Esophagus muscularis mucosa (tissue), 4 donors: ENCODE measurements around the gene TRMT1L. TPM values are rescaled to one million over a fixed set of nuclear protein-coding genes. Genes with fewer than 3 reads are reported as not detected.

ENCODE experiments used
- DNase-seq: peaks from one replicate; pipeline ENCODE4 v3.0.0-alpha.2; 2017; ENCODE audit errors: extremely low spot score
- H3K27ac ChIP-seq, 4 donors: fragments of 200-600 bp; sonication (generic); replicated peaks in 1 of 4; 1 replicate in 3 of 4; 2 replicates in 1 of 4; pipeline ENCODE4 v1.5.1; 2016 to 2019; ENCODE audit warnings: mild to moderate bottlenecking in 1 of 4
- H3K27me3 ChIP-seq, 4 donors: fragments of 200-600 bp; sonication (generic); one replicate each; pipeline versions ENCODE4 v1.5.1 to v1.6.0; 2016 to 2019
- H3K36me3 ChIP-seq, 4 donors: fragments of 200-600 bp; sonication (generic); one replicate each; pipeline ENCODE4 v1.5.1; 2016 to 2019
- H3K4me1 ChIP-seq, 4 donors: fragments of 200-600 bp; sonication (generic); one replicate each; pipeline ENCODE4 v1.5.1; 2016 to 2019
- H3K4me3 ChIP-seq, 4 donors: fragments of 200-600 bp; sonication (generic); 1 replicate in 2 of 4; 2 replicates in 2 of 4; pipeline ENCODE4 v1.5.1; 2016 to 2019; ENCODE audit warnings: mild to moderate bottlenecking in 4 of 4, moderate library complexity in 1 of 4
- H3K9me3 ChIP-seq, 4 donors: fragments of 200-600 bp; sonication (generic); 1 replicate in 3 of 4; 2 replicates in 1 of 4; pipeline ENCODE4 v1.5.1; 2016 to 2019
- EP300 ChIP-seq: sonication (generic); formaldehyde crosslinking; IDR thresholded peaks from one replicate; pipeline ENCODE4 v1.6.1; 2017; ENCODE audit warnings: antibody characterized with exemption
- POLR2A ChIP-seq: fragments of 450-650 bp; IDR thresholded peaks from one replicate; pipeline ENCODE4 v1.6.1; 2017; ENCODE audit warnings: antibody characterized with exemption, moderate library complexity, mild to moderate bottlenecking, low read depth
- POLR2AphosphoS5 ChIP-seq, 2 donors: sonication (generic); formaldehyde crosslinking; IDR thresholded peaks; one replicate each; pipeline ENCODE4 v1.6.1; 2017; ENCODE audit warnings: antibody characterized with exemption in 2 of 2
- WGBS: methylation state at CpG from one replicate; pipeline ENCODE4 v1.1.5; 2018; 5-methylcytosine and 5-hydroxymethylcytosine counted together
- intact Hi-C: fragments of 100-400 bp; cut with DNase I; formaldehyde crosslinking; loops from one replicate; pipeline ENCODE4 v1.15.1; 2023
- total RNA-seq, 4 donors: library from RNA; depleted of rRNA; stranded (reverse); fragments of >200 nt; gene quantifications; one replicate each; pipeline versions ENCODE4 v1.1.0 to v1.2.1, GENCODE V29; 2016
- TF ChIP-seq, protein P1 (sequence below), 3 experiments: fragments of 200-600 bp in 2 of 3; fragments of 450-650 bp in 1 of 3; sonication (generic) in 2 of 3; IDR thresholded peaks; one replicate each; pipeline ENCODE4 v1.5.1; 2017 to 2019; ENCODE audit warnings: antibody characterized with exemption in 3 of 3, mild to moderate bottlenecking in 2 of 3, moderate library complexity in 1 of 3

Gene TRMT1L
- total RNA-seq, 4 donors from 2014 or later = 11.9 to 16.6 (median 15.3) TPM

DNA sequence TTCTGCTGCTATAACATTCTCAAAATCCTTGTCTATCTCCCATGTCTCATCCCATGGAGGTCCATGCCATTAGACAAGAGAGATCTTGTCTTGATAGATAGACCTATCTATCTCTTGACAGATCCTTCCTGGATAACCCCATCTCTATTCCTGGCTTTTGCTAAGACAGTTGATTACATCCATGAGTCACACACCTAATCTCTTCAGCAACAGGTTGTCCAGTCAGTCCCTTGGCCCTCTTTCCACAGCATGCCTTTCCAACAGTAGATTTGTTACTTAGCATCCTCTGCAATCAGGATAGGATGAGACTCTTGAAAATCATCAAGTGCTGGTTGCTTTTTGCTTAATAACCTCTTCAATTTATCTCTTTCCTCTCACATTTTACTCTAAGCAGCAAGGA, 46.6 kb downstream of the TRMT1L start:
- Histone ChIP-seq H3K4me3 (no peak overlapping the region), H3K4me1 (no peaks in the 10 kb centered on the region), H3K36me3 (no peaks in the 10 kb centered on the region), H3K27me3 (no peaks in the 10 kb centered on the region), H3K9me3 (peaks cover 0 to 22% (median 10%) of the 10 kb centered on the region in 4 donors), H3K27ac (no peak overlapping the region)
- intact Hi-C loops = no loop called here
- DNase-seq = no peak
- no peak for TF ChIP-seq POLR2A
- no peak for TF ChIP-seq EP300
- TF ChIP-seq, protein P1, sequence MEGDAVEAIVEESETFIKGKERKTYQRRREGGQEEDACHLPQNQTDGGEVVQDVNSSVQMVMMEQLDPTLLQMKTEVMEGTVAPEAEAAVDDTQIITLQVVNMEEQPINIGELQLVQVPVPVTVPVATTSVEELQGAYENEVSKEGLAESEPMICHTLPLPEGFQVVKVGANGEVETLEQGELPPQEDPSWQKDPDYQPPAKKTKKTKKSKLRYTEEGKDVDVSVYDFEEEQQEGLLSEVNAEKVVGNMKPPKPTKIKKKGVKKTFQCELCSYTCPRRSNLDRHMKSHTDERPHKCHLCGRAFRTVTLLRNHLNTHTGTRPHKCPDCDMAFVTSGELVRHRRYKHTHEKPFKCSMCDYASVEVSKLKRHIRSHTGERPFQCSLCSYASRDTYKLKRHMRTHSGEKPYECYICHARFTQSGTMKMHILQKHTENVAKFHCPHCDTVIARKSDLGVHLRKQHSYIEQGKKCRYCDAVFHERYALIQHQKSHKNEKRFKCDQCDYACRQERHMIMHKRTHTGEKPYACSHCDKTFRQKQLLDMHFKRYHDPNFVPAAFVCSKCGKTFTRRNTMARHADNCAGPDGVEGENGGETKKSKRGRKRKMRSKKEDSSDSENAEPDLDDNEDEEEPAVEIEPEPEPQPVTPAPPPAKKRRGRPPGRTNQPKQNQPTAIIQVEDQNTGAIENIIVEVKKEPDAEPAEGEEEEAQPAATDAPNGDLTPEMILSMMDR (IDR thresholded peaks at IDR 0.05) = no peak
- no peak for TF ChIP-seq POLR2AphosphoS5 (IDR thresholded peaks at IDR 0.05)

GRCh38 chr1:185108321-185108720, 48.4 kb downstream of the TRMT1L start:
- intact Hi-C loops = no loop called here
- no peak for DNase-seq
- TF ChIP-seq POLR2A = no peak
- TF ChIP-seq, protein P1 (IDR thresholded peaks at IDR 0.05) = no peak
- TF ChIP-seq POLR2AphosphoS5 (IDR thresholded peaks at IDR 0.05) = no peak
- TF ChIP-seq EP300 = no peak
- Histone ChIP-seq H3K36me3 (peaks cover 0 to 13% (median 4%) of the 10 kb centered on the region in 4 donors), H3K4me3 (no peak overlapping the region), H3K9me3 (peaks cover 0 to 22% (median 10%) of the 10 kb centered on the region in 4 donors), H3K27me3 (no peaks in the 10 kb centered on the region), H3K27ac (no peak overlapping the region), H3K4me1 (no peaks in the 10 kb centered on the region)

GRCh38 chr1:185105121-185105520, 51.6 kb downstream of the TRMT1L start:
- TF ChIP-seq, protein P1 (IDR thresholded peaks at IDR 0.05) = no peak
- TF ChIP-seq EP300 (no peak), POLR2A (no peak), POLR2AphosphoS5 (IDR thresholded peaks at IDR 0.05) (no peak)
- Histone ChIP-seq H3K36me3 (peaks cover 0 to 24% (median 10%) of the 10 kb centered on the region in 4 donors), H3K4me1 (no peaks in the 10 kb centered on the region), H3K9me3 (peaks cover 0 to 22% (median 10%) of the 10 kb centered on the region in 4 donors), H3K27me3 (no peaks in the 10 kb centered on the region), H3K4me3 (no peak overlapping the region), H3K27ac (no peak overlapping the region)
- WGBS = 78% methylated on average over 3 of the region's 3 CpGs
- intact Hi-C loops = no loop called here
- DNase-seq = no peak

DNA sequence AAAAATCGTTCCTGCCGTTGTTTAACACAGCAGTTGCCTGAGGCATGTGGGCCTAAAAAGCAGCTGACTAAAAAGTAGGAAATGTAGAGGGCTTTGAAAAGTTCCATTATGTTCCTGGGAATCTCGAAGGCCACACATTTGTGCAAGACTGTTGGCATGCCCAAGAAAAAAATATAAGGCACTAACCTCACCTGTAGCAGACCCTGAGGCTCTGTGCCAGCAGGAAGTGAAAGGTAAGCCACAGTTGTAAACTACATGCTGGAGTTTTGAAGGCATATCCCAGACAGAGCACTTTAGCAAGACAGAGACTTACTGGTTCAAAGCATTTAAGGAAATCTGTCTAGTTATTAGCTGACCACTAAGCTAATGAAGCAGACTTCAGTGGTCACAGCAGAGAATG, 52.7 kb downstream of the TRMT1L start:
- Histone ChIP-seq H3K4me3 (no peak overlapping the region), H3K27me3 (no peaks in the 10 kb centered on the region), H3K9me3 (peaks cover 0 to 14% (median 6%) of the 10 kb centered on the region in 4 donors), H3K27ac (no peak overlapping the region), H3K36me3 (peaks cover 0 to 34% (median 13%) of the 10 kb centered on the region in 4 donors), H3K4me1 (no peaks in the 10 kb centered on the region)
- intact Hi-C loops = no loop called here
- TF ChIP-seq POLR2AphosphoS5 (IDR thresholded peaks at IDR 0.05) = no peak
- TF ChIP-seq POLR2A = no peak
- no peak for TF ChIP-seq EP300
- TF ChIP-seq, protein P1 (IDR thresholded peaks at IDR 0.05) = no peak
- 91% methylated on average over 3 of the region's 3 CpGs for WGBS
- DNase-seq = no peak

DNA sequence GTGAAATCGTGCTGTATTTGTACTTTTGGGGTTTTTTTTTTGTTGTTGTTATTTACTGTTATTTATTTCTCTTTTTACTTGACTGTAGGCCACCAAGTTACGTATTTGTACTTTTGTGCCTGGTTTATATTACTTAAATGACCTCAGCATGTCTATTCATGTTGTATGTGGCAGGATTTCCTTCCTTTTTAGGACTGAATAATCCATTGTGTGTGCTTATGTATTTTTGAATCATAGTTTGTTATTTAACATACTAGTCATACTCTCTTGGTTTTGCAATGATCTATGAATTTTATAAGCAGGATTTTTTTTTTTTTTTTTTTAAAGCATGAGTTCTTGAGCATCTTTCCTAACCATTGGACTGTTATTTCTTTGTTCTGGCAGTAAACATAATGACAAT, 60.2 kb downstream of the TRMT1L start:
- no peaks in the 10 kb centered on the region for H3K27me3 ChIP-seq
- intact Hi-C loops = no loop called here
- no peak for DNase-seq
- H3K36me3 ChIP-seq = peaks cover 5 to 74% (median 34%) of the 10 kb centered on the region in 4 donors
- H3K4me3 ChIP-seq = no peak overlapping the region
- TF ChIP-seq, protein P1 (IDR thresholded peaks at IDR 0.05) = no peak
- TF ChIP-seq POLR2AphosphoS5 (IDR thresholded peaks at IDR 0.05) (no peak), POLR2A (no peak), EP300 (no peak)
- WGBS = 78% methylated on average over 2 of the region's 2 CpGs
- H3K27ac ChIP-seq = no peak overlapping the region
- H3K9me3 ChIP-seq = no peaks in the 10 kb centered on the region
- H3K4me1 ChIP-seq = no peaks in the 10 kb centered on the region
